HFFc6 (cell line): ENCODE data around the gene CPLX3. TPM values are rescaled to one million over a fixed set of nuclear protein-coding genes. Genes with fewer than 3 reads are reported as not detected.
A peak's percentile ranks its signal among the peaks of the same experiment; 100 is the strongest.

Experiments used
- DNase-seq: peaks from one replicate; pipeline ENCODE4 v3.0.0-alpha.2; 2018
- H3K27ac Mint-ChIP-seq: 2 replicates; pipeline ENCODE4 v1.8.0; 2020; ENCODE audit warnings: mild to moderate bottlenecking, mixed read lengths
- H3K27me3 Mint-ChIP-seq: 2 replicates; pipeline ENCODE4 v1.8.0; 2021; ENCODE audit warnings: mild to moderate bottlenecking, moderate library complexity, mixed read lengths; ENCODE audit not compliant: insufficient read depth
- H3K36me3 Mint-ChIP-seq: 2 replicates; pipeline ENCODE4 v1.8.0; 2021; ENCODE audit warnings: low read depth, mixed read lengths
- H3K4me1 Mint-ChIP-seq: 2 replicates; pipeline ENCODE4 v1.8.0; 2020; ENCODE audit warnings: low read depth, mixed read lengths
- H3K4me3 Mint-ChIP-seq: 2 replicates; pipeline ENCODE4 v1.8.0; 2020; ENCODE audit warnings: mild to moderate bottlenecking, moderate library complexity, mixed read lengths
- H3K9me3 Mint-ChIP-seq: 2 replicates; pipeline ENCODE4 v1.8.0; 2020; ENCODE audit warnings: mild to moderate bottlenecking, mixed read lengths
- total RNA-seq, 6 experiments: library from RNA; stranded (reverse); fragmentation: NEBNext Ultra II Directional; extraction: Animal tissue kit (Norgen Biotek cat#: 25700); gene quantifications; 2 replicates in 1 of 6; 3 replicates in 5 of 6; pipeline ENCODE4 v1.2.3, GENCODE V29; 2021
- TF ChIP-seq, protein P1 (sequence below): fragments of 200-600 bp; sonication (generic); IDR thresholded peaks from 2 replicates; pipeline ENCODE4 v1.5.0; 2021; ENCODE audit warnings: antibody characterized with exemption, mild to moderate bottlenecking

The CPLX3 gene
- total RNA-seq, 6 experiments from 2014 or later: 0.09 TPM; not detected in 5

DNA sequence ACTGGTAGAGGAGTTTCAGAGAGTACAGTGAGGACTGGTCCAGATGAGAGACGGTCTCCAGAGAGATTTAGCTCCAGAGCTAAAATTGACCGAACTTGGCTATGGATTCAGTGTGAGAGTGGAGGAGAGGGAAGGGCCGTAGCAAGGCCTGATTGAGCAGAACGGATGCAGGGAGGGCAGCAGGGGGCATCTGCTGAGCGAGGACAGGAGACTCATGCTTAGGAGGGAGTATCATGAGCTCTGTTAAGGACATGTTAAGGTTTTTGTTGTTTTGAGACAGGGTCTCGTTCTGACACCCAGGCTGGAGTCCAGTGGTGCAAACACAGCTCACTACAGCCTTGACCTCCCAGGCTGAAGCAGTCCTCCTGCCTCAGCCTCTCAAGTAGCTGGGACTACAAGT is 21.5 kb upstream of the CPLX3 start:
- H3K27ac Mint-ChIP-seq: no peak overlapping the region
- H3K4me3 Mint-ChIP-seq: no peak overlapping the region
- TF ChIP-seq, protein P1, sequence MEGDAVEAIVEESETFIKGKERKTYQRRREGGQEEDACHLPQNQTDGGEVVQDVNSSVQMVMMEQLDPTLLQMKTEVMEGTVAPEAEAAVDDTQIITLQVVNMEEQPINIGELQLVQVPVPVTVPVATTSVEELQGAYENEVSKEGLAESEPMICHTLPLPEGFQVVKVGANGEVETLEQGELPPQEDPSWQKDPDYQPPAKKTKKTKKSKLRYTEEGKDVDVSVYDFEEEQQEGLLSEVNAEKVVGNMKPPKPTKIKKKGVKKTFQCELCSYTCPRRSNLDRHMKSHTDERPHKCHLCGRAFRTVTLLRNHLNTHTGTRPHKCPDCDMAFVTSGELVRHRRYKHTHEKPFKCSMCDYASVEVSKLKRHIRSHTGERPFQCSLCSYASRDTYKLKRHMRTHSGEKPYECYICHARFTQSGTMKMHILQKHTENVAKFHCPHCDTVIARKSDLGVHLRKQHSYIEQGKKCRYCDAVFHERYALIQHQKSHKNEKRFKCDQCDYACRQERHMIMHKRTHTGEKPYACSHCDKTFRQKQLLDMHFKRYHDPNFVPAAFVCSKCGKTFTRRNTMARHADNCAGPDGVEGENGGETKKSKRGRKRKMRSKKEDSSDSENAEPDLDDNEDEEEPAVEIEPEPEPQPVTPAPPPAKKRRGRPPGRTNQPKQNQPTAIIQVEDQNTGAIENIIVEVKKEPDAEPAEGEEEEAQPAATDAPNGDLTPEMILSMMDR: no peak
- peaks cover 14% of the 10 kb centered on the region for H3K4me1 Mint-ChIP-seq
- peaks cover 2% of the 10 kb centered on the region; the same call in 1 of the 2 replicates for H3K27me3 Mint-ChIP-seq
- no peak for DNase-seq
- H3K36me3 Mint-ChIP-seq: peaks cover 7% of the 10 kb centered on the region
- H3K9me3 Mint-ChIP-seq: no peaks in the 10 kb centered on the region

GRCh38 chr15:74807282-74807681 is 19.1 kb upstream of the CPLX3 start:
- H3K27me3 Mint-ChIP-seq: peaks cover 2% of the 10 kb centered on the region; the same call in 1 of the 2 replicates
- H3K4me3 Mint-ChIP-seq: no peak overlapping the region
- peaks cover 15% of the 10 kb centered on the region for H3K4me1 Mint-ChIP-seq
- no peak for DNase-seq
- H3K27ac Mint-ChIP-seq: no peak overlapping the region
- peaks cover 7% of the 10 kb centered on the region for H3K36me3 Mint-ChIP-seq
- H3K9me3 Mint-ChIP-seq: no peaks in the 10 kb centered on the region
- TF ChIP-seq, protein P1: no peak

GRCh38 chr15:74808078-74808839 is 18.2 kb upstream of the CPLX3 start:
- Mint-ChIP-seq H3K27ac (peak overlapping the region; percentile 4; the same call in 1 of the 2 replicates), H3K4me1 (peaks cover 15% of the 10 kb centered on the region), H3K27me3 (peaks cover 4% of the 10 kb centered on the region; the same call in 1 of the 2 replicates), H3K36me3 (peaks cover 7% of the 10 kb centered on the region), H3K9me3 (no peaks in the 10 kb centered on the region), H3K4me3 (no peak overlapping the region)
- TF ChIP-seq, protein P1: no peak
- no peak for DNase-seq

GRCh38 chr15:74808840-74809229 is 17.6 kb upstream of the CPLX3 start:
- Mint-ChIP-seq H3K27ac (no peak overlapping the region), H3K4me3 (no peak overlapping the region), H3K27me3 (peaks cover 4% of the 10 kb centered on the region; the same call in 1 of the 2 replicates), H3K4me1 (peaks cover 15% of the 10 kb centered on the region), H3K9me3 (no peaks in the 10 kb centered on the region), H3K36me3 (peaks cover 6% of the 10 kb centered on the region)
- no peak for DNase-seq
- TF ChIP-seq, protein P1: peak; percentile 20

GRCh38 chr15:74809242-74809641 is 17.2 kb upstream of the CPLX3 start:
- no peak overlapping the region for H3K4me3 Mint-ChIP-seq
- TF ChIP-seq, protein P1: no peak
- peaks cover 4% of the 10 kb centered on the region; the same call in 1 of the 2 replicates for H3K27me3 Mint-ChIP-seq
- H3K4me1 Mint-ChIP-seq: peaks cover 15% of the 10 kb centered on the region
- no peak for DNase-seq
- H3K36me3 Mint-ChIP-seq: peaks cover 1% of the 10 kb centered on the region
- no peaks in the 10 kb centered on the region for H3K9me3 Mint-ChIP-seq
- H3K27ac Mint-ChIP-seq: no peak overlapping the region
